ENCODE measurements around the gene CHAMP1.

The CHAMP1 gene

GRCh38 chr13:114314074-114314912, at the start of gene CHAMP1:
CHAMP1 (plus strand) TSS chr13:114314503; CDS start chr13:114323843, 9,340 bp downstream.
- peak; percentile 98 for DNase-seq

- no peak for DNase-seq
These were observed 49.3 kb upstream of the CHAMP1 start for GRCh38 chr13:114264886-114265611.

- no peak for DNase-seq
These were observed 48.1 kb upstream of the CHAMP1 start for GRCh38 chr13:114266241-114266640.

- no peak for DNase-seq
These were observed 45.7 kb upstream of the CHAMP1 start for GRCh38 chr13:114268344-114269280.

- no peak for DNase-seq
These were observed 45.0 kb upstream of the CHAMP1 start for GRCh38 chr13:114269281-114269770.

- no peak for DNase-seq
These were observed 41.3 kb upstream of the CHAMP1 start for GRCh38 chr13:114272977-114273376.

GRCh38 chr13:114275304-114275703, 39.0 kb upstream of the CHAMP1 start:
- DNase-seq = peak; percentile 52

- no peak for DNase-seq
These were observed 35.2 kb upstream of the CHAMP1 start for GRCh38 chr13:114279146-114279545.

- peak; percentile 4 for DNase-seq
These were observed 34.4 kb upstream of the CHAMP1 start for GRCh38 chr13:114279758-114280355.

GRCh38 chr13:114281351-114282040, 32.8 kb upstream of the CHAMP1 start, which contains the start of gene UPF3A:
UPF3A (plus strand) TSS chr13:114281601; CDS start chr13:114281640, 39 bp downstream.
- DNase-seq = peak; percentile 96

- peak; percentile 73 for DNase-seq
These were observed 32.1 kb upstream of the CHAMP1 start for GRCh38 chr13:114282041-114282670.

- peak; percentile 4 for DNase-seq
These were observed 30.7 kb upstream of the CHAMP1 start for GRCh38 chr13:114283576-114283975.

- DNase-seq = no peak
These were observed 29.6 kb upstream of the CHAMP1 start for GRCh38 chr13:114284680-114285079.

GRCh38 chr13:114285166-114285808, 29.0 kb upstream of the CHAMP1 start:
- no peak for DNase-seq

GRCh38 chr13:114286808-114287207, 27.5 kb upstream of the CHAMP1 start:
- DNase-seq = no peak

- DNase-seq = no peak
These were observed 26.1 kb upstream of the CHAMP1 start for GRCh38 chr13:114288157-114288591.

- DNase-seq = no peak
These were observed 17.9 kb upstream of the CHAMP1 start for GRCh38 chr13:114296448-114296847.

- no peak for DNase-seq
These were observed 17.4 kb upstream of the CHAMP1 start for GRCh38 chr13:114296902-114297301.

GRCh38 chr13:114298866-114299265, 15.4 kb upstream of the CHAMP1 start:
- no peak for DNase-seq

- no peak for DNase-seq
These were observed 14.5 kb upstream of the CHAMP1 start for GRCh38 chr13:114299604-114300305.

Measured in suppressor macrophage treated with lipopolysaccharide for 4 hours (primary cell).